GM18511 (cell line): ENCODE measurements around the gene RPS21.

Experiments used
- ATAC-seq: cut with Tn5 transposase; IDR thresholded peaks from one replicate; pipeline ENCODE4 v1.9.1; 2021; ENCODE audit warnings: mild to moderate bottlenecking, moderate library complexity; ENCODE audit not compliant: unreplicated experiment

Gene RPS21

GRCh38 chr20:62353289-62354030 is 33.4 kb upstream of the RPS21 start:
- ATAC-seq = no peak

- no peak for ATAC-seq
These were observed 32.7 kb upstream of the RPS21 start for GRCh38 chr20:62354031-62354808.

GRCh38 chr20:62354811-62355341 is 32.0 kb upstream of the RPS21 start:
- ATAC-seq = no peak

- no peak for ATAC-seq
These were observed 31.4 kb upstream of the RPS21 start for GRCh38 chr20:62355516-62355877.

- ATAC-seq = no peak
These were observed 30.9 kb upstream of the RPS21 start for GRCh38 chr20:62355878-62356588.

- ATAC-seq = no peak
These were observed 30.2 kb upstream of the RPS21 start for GRCh38 chr20:62356589-62357186.

GRCh38 chr20:62357187-62357667 is 29.7 kb upstream of the RPS21 start:
- ATAC-seq = no peak

GRCh38 chr20:62357681-62358080 is 29.2 kb upstream of the RPS21 start:
- no peak for ATAC-seq

GRCh38 chr20:62358171-62359042 is 28.5 kb upstream of the RPS21 start:
- ATAC-seq = no peak

- no peak for ATAC-seq
These were observed 27.8 kb upstream of the RPS21 start for GRCh38 chr20:62359043-62359490.

- ATAC-seq = no peak
These were observed 27.3 kb upstream of the RPS21 start for GRCh38 chr20:62359491-62360121.

- no peak for ATAC-seq
These were observed 25.8 kb upstream of the RPS21 start for GRCh38 chr20:62360854-62361798.

- no peak for ATAC-seq
These were observed 24.9 kb upstream of the RPS21 start for GRCh38 chr20:62361799-62362589.

- no peak for ATAC-seq
These were observed 24.3 kb upstream of the RPS21 start for GRCh38 chr20:62362590-62362940.

GRCh38 chr20:62362991-62363919 is 23.6 kb upstream of the RPS21 start:
- no peak for ATAC-seq
